DMS153 (cell line): ENCODE measurements around the gene GEMIN7.
"Not testable (repeated sequence)": the region's sequence is repeated elsewhere in the genome, so short reads cannot be mapped to it uniquely, and the experiment has no call there.

Experiments used
- DNase-seq: peaks from one replicate; lab custom pipeline; 2025; lab: John Stamatoyannopoulos, UW

Gene GEMIN7

GRCh38 chr19:45104658-45105349, 25.7 kb downstream of the GEMIN7 start:
- DNase-seq: peak; percentile 46

- not testable (repeated sequence) for DNase-seq
Observed at GRCh38 chr19:45106363-45106762, 27.3 kb downstream of the GEMIN7 start.

GRCh38 chr19:45107621-45108150, 28.6 kb downstream of the GEMIN7 start:
- DNase-seq: no peak

DNA sequence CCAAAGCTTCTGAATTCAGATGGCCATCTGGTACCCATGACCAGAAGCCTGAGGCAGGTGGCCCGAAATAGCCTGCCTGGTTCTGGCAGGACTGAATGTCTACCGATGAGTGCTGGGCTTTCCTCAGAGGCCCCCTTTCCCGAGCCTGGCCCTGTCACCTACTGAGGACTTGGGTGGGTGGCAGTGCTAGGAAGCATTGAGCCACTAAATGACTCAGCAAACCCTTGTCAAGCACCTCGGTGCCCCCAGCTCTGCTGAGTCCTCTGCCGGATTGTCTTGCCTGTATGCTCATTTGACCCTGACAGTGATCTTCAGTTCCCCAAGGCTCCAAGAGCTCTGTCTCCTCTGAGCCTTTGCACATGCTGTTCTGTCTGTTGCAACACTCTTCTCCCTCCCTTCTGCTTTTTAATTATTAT, 31.8 kb downstream of the GEMIN7 start:
- DNase-seq: no peak

DNA sequence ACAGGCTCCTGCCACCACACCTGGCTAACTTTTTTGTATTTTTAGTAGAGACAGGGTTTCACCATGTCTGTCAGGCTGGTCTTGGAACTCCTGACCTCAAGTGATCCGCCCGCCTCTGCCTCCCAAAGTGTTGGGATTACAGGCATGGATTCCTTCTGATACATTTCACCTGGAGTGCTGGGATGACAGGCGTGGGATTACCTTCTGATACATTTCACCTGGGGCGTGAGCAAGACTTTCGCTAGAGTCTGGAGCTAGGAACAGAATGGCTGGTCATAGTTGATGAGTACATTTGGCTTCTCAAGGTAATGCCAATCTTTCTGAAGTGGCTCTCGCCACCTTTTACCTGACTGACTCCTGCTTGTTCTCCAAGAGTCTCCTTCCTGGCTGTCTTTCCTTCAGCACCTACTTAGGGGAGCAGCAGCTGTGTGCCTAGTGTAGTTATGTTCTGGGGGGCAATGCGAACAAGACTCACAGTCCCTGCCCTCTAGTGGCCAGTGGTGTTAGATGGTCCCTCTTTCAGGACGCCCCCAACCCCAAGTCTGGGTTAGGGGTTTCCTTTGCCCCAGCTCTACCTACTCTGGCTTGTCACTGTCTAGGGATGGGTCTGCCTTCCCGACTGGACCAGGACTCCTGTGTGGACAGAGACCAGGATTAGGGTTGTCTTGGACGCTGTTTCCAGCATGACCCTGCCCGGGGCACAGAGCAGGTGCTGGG, 33.2 kb downstream of the GEMIN7 start:
- no peak for DNase-seq

DNA sequence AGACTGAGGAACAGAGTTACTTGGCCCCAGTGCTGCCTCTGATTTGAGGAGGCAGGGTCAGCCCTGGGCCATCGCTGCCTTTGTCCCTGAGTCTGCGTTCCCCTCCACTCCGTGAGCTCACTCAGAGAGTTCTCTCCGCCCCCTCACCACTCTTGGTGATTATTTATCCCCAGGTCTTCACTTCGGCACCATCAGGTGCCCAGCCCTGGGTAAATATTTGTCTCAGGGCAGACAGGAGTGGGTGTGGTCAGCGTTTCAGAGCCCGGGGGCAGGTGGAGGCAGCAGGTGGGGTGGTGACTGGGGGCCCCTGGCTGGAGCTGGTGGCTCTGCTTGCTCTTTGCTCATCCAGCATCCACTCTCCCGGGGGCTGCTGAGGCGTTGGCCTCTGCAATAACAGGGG, 34.6 kb downstream of the GEMIN7 start:
- peak; percentile 94 for DNase-seq

- peak; percentile 66 for DNase-seq
Observed at GRCh38 chr19:45114116-45114515, 35.1 kb downstream of the GEMIN7 start.

DNA sequence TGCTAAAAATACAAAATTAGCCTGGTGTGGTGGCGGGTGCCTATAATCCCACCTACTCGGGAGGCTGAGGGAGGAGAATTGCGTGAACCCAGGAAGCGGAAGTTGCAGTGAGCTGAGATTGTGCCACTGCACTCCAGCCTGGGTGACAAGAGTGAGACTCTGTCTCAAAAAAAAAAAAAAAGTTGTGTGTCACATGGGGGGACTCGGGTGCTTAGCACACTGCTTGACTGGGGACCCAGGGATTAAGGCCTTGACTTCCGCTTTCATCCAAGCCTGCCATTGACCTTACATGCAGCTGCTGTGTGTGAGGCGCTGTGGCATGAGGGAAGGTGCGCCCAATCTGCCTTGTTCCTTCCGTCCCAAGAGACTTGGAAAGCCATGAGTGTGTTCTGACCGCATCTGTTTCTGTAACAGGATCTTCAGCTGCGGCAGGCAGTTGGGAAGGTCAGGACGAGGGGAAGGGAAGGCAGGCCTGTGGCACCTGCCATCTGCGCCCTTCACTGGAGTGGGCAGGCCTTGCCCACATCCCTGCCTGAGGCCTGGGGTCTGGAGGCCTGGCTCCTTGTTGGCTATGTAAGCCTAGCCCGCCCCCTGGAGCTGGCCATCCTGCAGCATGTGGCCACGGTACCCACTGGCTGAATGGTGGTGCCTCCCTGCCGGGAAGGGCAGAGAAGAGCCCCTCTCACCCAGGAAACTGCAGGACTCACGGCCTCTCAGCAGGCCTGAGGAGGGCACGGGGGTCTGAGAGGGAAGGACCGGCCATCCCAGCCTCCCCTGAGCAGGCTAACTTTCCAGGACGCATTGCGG, 37.0 kb downstream of the GEMIN7 start:
- peak; percentile 91 for DNase-seq

DNA sequence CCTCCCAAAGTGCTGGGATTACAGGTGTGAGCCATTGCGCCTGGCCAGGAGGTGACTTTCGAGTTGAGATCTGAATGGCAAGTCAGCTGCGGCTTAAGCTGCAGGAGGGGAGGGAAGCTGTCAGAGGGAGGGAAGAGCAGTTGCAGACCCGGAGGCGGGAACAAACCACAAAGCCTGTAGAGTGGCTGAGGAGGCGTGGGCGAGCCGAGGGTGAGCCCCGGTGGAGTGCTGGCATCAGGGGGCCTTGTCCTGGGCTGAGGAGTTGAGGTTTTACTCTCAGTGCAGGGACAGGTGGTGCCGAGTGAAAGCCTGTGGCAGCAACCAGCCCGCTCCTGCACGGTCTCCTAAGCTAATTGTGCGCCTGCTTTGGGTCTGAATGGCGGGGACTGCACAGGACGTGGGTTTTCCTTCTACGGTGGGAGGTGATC, 38.1 kb downstream of the GEMIN7 start:
- DNase-seq: peak; percentile 54

DNA sequence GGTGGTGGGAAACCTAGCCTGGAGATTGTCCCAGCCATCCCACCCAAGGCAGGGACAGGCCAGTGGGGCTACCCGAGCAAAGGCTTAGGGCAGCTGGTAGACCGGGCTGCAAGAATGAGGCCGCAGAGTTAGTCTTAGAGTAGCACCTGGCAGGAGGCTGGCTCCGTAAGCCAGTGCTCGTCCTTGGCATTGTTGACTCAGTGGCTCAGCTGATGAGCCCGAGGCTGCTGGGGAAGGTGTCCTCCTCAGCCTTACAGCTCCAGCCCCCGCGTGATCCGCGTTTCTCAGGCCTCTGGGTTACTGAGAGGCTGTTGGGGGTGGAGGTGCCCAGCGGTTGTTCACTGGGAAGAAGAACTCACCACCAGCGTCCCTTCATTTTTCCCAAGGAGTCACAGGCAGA, 38.6 kb downstream of the GEMIN7 start:
- no peak for DNase-seq

- DNase-seq: no peak
Observed at GRCh38 chr19:45118106-45118505, 39.0 kb downstream of the GEMIN7 start.

GRCh38 chr19:45118591-45119355, 39.7 kb downstream of the GEMIN7 start:
- not testable (repeated sequence) for DNase-seq

GRCh38 chr19:45119582-45119981, 40.5 kb downstream of the GEMIN7 start:
- no peak for DNase-seq

GRCh38 chr19:45121827-45122345, 42.8 kb downstream of the GEMIN7 start:
- DNase-seq: no peak

DNA sequence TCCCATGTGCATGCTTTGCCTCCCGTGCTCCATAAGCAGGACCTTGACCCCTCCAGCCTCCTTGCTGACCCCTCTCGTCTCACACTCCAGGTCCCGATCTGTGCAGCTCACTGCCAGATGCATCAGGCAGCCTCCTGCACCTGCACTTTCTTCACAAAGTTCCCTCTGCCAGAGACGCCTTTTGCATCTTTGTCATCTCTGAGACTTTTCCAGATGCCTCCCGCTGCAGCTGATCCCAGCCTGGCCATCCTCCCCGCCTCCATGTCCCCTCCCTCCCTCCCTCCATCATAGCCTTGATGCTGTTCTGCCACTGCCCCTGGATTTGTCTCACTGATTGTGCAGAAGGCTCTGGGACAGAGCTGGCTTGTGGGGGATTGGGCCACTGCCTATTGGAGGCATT, 43.8 kb downstream of the GEMIN7 start:
- no peak for DNase-seq

- DNase-seq: no peak
Observed at GRCh38 chr19:45123440-45123850, 44.4 kb downstream of the GEMIN7 start.

- no peak for DNase-seq
Observed at GRCh38 chr19:45124021-45124420, 45.0 kb downstream of the GEMIN7 start.

- no peak for DNase-seq
Observed at GRCh38 chr19:45125360-45125759, 46.3 kb downstream of the GEMIN7 start.

GRCh38 chr19:45125975-45126493, 47.0 kb downstream of the GEMIN7 start:
- DNase-seq: no peak

GRCh38 chr19:45126654-45127053, 47.6 kb downstream of the GEMIN7 start:
- DNase-seq: no peak

- DNase-seq: no peak
Observed at GRCh38 chr19:45128146-45128545, 49.1 kb downstream of the GEMIN7 start.
